Measurements from ENCODE around the gene ITGAX. TPM values are rescaled to one million over a fixed set of nuclear protein-coding genes. Genes with fewer than 3 reads are reported as not detected.

Gene ITGAX
- total RNA-seq, 4 donors from 2014 or later = 4.7 to 158 (median 7.3) TPM

- TF ChIP-seq, protein P1, sequence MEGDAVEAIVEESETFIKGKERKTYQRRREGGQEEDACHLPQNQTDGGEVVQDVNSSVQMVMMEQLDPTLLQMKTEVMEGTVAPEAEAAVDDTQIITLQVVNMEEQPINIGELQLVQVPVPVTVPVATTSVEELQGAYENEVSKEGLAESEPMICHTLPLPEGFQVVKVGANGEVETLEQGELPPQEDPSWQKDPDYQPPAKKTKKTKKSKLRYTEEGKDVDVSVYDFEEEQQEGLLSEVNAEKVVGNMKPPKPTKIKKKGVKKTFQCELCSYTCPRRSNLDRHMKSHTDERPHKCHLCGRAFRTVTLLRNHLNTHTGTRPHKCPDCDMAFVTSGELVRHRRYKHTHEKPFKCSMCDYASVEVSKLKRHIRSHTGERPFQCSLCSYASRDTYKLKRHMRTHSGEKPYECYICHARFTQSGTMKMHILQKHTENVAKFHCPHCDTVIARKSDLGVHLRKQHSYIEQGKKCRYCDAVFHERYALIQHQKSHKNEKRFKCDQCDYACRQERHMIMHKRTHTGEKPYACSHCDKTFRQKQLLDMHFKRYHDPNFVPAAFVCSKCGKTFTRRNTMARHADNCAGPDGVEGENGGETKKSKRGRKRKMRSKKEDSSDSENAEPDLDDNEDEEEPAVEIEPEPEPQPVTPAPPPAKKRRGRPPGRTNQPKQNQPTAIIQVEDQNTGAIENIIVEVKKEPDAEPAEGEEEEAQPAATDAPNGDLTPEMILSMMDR (IDR thresholded peaks at IDR 0.05; ENCODE audit: low read depth) = no peak
These were observed 21.0 kb upstream of the ITGAX start for GRCh38 chr16:31333686-31334649.

DNA sequence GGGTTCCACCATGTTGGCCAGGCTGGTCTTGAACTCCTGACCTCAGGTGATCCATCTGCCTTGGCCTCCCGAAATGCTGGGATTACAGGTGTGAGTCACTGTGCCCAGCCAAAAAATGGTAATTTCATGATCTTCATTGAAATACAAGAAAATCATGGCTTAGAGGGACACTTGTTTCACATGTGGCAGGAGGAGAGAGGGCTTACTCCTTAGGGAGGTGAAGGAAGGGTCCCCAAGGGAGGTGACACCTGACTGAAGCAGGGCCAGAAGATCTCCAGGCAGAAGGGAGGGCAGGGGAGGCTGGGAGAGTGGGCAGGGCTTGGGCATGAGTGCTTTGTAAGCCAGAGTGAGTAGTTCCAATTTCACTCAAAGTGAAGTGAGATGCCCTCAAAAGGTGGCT, 20.0 kb upstream of the ITGAX start:
- TF ChIP-seq, protein P1 (IDR thresholded peaks at IDR 0.05; ENCODE audit: low read depth) = no peak

DNA sequence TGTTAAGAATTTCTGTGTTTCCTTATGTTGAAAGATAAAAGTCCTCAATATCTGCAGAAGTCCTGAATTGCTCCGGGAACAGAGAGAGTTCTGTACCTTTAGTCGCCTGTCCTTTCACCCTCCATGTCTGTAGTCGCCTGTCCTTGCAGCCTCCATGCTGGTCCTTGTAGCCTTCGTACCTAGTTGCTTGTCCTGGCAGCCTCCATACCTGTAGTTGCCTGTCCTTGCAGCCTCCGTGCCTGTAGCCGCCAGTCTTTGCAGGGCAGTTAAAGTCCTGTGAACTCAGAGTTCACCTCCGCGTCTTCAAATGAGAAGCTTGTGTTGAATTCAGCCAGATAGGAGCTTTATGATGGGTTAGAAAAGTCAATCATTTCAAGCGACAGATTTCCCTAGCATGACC, 19.5 kb upstream of the ITGAX start:
- TF ChIP-seq, protein P1 (IDR thresholded peaks at IDR 0.05; ENCODE audit: low read depth) = no peak

DNA sequence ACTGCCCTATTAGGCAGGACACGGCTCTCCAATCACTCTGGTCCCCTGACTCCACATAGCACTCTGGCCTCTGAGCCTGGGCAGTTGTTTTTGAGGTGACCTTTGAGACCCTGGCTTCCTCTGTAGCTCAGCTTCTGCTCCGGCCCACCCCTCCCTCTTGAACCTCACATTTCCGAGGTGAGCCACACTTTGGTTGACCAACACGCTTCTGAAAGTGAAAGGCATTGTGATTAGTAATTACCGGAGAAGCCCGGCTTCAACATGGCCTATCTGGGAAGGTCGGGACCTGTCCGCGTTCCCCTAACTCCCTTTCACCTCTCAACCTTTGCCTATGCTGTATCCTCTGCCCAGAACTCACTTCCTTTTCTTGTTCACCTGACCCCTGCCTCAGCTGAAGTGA, 10.3 kb upstream of the ITGAX start:
- TF ChIP-seq, protein P1 (IDR thresholded peaks at IDR 0.05; ENCODE audit: low read depth) = no peak

GRCh38 chr16:31347445-31347844, 7.5 kb upstream of the ITGAX start:
- TF ChIP-seq, protein P1 (IDR thresholded peaks at IDR 0.05; ENCODE audit: low read depth) = no peak

GRCh38 chr16:31348579-31348978, 6.4 kb upstream of the ITGAX start:
- TF ChIP-seq, protein P1 (IDR thresholded peaks at IDR 0.05; ENCODE audit: low read depth) = no peak

GRCh38 chr16:31350275-31351005, 4.5 kb upstream of the ITGAX start:
- TF ChIP-seq, protein P1 (IDR thresholded peaks at IDR 0.05; ENCODE audit: low read depth) = no peak
